Heart left ventricle (tissue), 16 donors: ENCODE data around the gene CLCN4. TPM values are rescaled to one million over a fixed set of nuclear protein-coding genes. Genes with fewer than 3 reads are reported as not detected.

Source experiments
- ATAC-seq, 4 donors: fragments of 200-7000 bp; cut with Tn5 transposase; one replicate each; pipeline ENCODE4 v1.9.1; 2020 to 2022; ENCODE audit warnings: moderate library complexity in 4 of 4, mild to moderate bottlenecking in 3 of 4, moderate number of reproducible peaks in 1 of 4
- DNase-seq, 5 donors: peaks; one replicate each; pipeline ENCODE4 v3.0.0-alpha.2; 2020
- H3K27ac ChIP-seq, 12 donors: fragments of 200-600 bp; sonication (generic) in 4 of 12; one replicate each; pipeline versions ENCODE4 v1.5.0 to v1.8.0; 2016 to 2022; ENCODE audit warnings: mild to moderate bottlenecking in 2 of 12
- H3K27me3 ChIP-seq, 9 donors: fragments of 200-600 bp; sonication (generic) in 2 of 9; one replicate each; pipeline versions ENCODE4 v1.5.1 to v1.8.0; 2016 to 2022; ENCODE audit warnings: mild to moderate bottlenecking in 3 of 9
- H3K36me3 ChIP-seq, 9 donors: fragments of 200-600 bp; sonication (generic) in 2 of 9; one replicate each; pipeline versions ENCODE4 v1.5.0 to v1.8.0; 2018 to 2022; ENCODE audit warnings: mild to moderate bottlenecking in 2 of 9
- H3K4me1 ChIP-seq, 12 donors: fragments of 200-600 bp; sonication (generic) in 4 of 12; one replicate each; pipeline versions ENCODE4 v1.5.0 to v1.8.0; 2016 to 2022; ENCODE audit warnings: mild to moderate bottlenecking in 3 of 12
- H3K4me3 ChIP-seq, 12 donors: fragments of 200-600 bp; sonication (generic) in 4 of 12; one replicate each; pipeline versions ENCODE4 v1.5.0 to v1.8.0; 2017 to 2022; ENCODE audit warnings: mild to moderate bottlenecking in 9 of 12, moderate library complexity in 4 of 12
- H3K9me3 ChIP-seq, 12 donors: fragments of 200-600 bp; sonication (generic) in 4 of 12; one replicate each; pipeline versions ENCODE4 v1.5.0 to v1.8.0; 2016 to 2022; ENCODE audit warnings: mild to moderate bottlenecking in 1 of 12
- CTCF ChIP-seq, 12 donors: fragments of 200-600 bp; sonication (generic) in 4 of 12; IDR thresholded peaks; one replicate each; pipeline versions ENCODE4 v1.5.0 to v1.8.0; 2018 to 2022; ENCODE audit warnings: antibody characterized with exemption in 12 of 12, mild to moderate bottlenecking in 5 of 12
- POLR2A ChIP-seq, 2 donors: fragments of 450-650 bp; IDR thresholded peaks; one replicate each; pipeline ENCODE4 v1.6.1; 2017; ENCODE audit warnings: antibody characterized with exemption in 2 of 2, mild to moderate bottlenecking in 2 of 2, moderate library complexity in 2 of 2
- WGBS, 4 donors: extraction: QIAGEN DNeasy Blood & Tissue Kit in 2 of 4; methylation state at CpG; one replicate each; pipeline versions ENCODE4 v1.1.5 to v1.1.7; 2013 to 2018; 5-methylcytosine and 5-hydroxymethylcytosine counted together
- intact Hi-C, 10 donors: fragments of 100-400 bp; cut with DNase I; formaldehyde crosslinking; loops; one replicate each; pipeline versions ENCODE4 v1.11.1 to v1.14.2; 2022
- long read RNA-seq, 3 donors: library from polyadenylated mRNA; unstranded; transcript quantifications; one replicate each; pipeline ENCODE4 v2.0.0, GENCODE V29; 2020 to 2021
- polyA plus RNA-seq, 2 donors: library from polyadenylated mRNA; stranded (reverse); fragments of 200-250 nt; gene quantifications; one replicate each; pipeline ENCODE4 v1.2.3, GENCODE V29; 2013
- total RNA-seq, 9 donors: library from RNA; depleted of rRNA in 2 of 9; stranded (reverse); fragments of >200 nt in 2 of 9; fragmentation: NEBNext Ultra II Directional in 3 of 9; extraction: Animal tissue kit (Norgen Biotek cat#: 25700) in 3 of 9; gene quantifications; one replicate each; pipeline versions ENCODE4 v1.1.0 to v1.2.4, GENCODE V29; 2016 to 2023
- donor health status: ischemic (EF 13 %, LVEDD 7.1; RV severe dilation, severe dysfunction).
- donor health status: healthy with polysubstance abuse.
- donor health status: DM: no; HTN: yes; CAD: no.
- donor health status: DM: no; HTN: no; CAD: no.
- donor health status: ischemic (EF 25% LVEDD 6.9; RV normal size, moderate dysfunction).
- donor health status: ischemic (EF 25% LVEDD 5.7; RV mildly dilated, moderate dysfunction).
- donor health status: healthy.
- donor health status: DM: yes; HTN: yes; CAD: no.
- donor health status: ischemic (EF 35%, LVEDD 5.7; RV mildly dilated, moderate dysfunction).
- donor health status: nonischemic (EF 11% LVEDD 7.7; RV severe dilation, severe dysfunction).
- donor health status: DM: yes; HTN: yes; CAD: no.
- donor health status: PGD.
- donor health status: ischemic (EF 29% LVEDD 5.4; RV normal size, mild dysfunction).
- donor health status: nonischemic (EF 23%, LVEDD 6.1; RV moderate dilation, normal function).

CLCN4 gene
- total RNA-seq (10 to 100 TPM; 20.3 to 39.0 (median 29.8) TPM), polyA plus RNA-seq (1 to 10 TPM; 6.4 to 8.2 TPM)
- long read RNA-seq, donor 1, full-length matches to known transcripts: 12 of 27 reads
- long read RNA-seq, donor 1, partial matches to known transcripts: 4 of 27 reads
- long read RNA-seq, donor 1, other reads (novel, unspliced or antisense): 11 of 27 reads
- long read RNA-seq, donor 2, full-length matches to known transcripts: 89 of 122 reads
- long read RNA-seq, donor 2, partial matches to known transcripts: 15 of 122 reads
- long read RNA-seq, donor 2, other reads (novel, unspliced or antisense): 18 of 122 reads
- long read RNA-seq, donor 3, full-length matches to known transcripts: 18 of 31 reads
- long read RNA-seq, donor 3, partial matches to known transcripts: 4 of 31 reads
- long read RNA-seq, donor 3, other reads (novel, unspliced or antisense): 9 of 31 reads

GRCh38 chrX:10156199-10157031 lies at the start of gene CLCN4:
CLCN4 (plus strand) TSS chrX:10156975; CDS start chrX:10185033, 28,058 bp downstream.
- Histone ChIP-seq H3K36me3 (no peaks in the 10 kb centered on the region), H3K27ac (peak within 1 kb of the TSS; percentile 53 to 85 (median 68)), H3K4me3 (peak within 1 kb of the TSS in 11 of 12 donors; percentile 16 to 61 (median 45)), H3K27me3 (peaks cover 0 to 67% (median 0%) of the 10 kb centered on the region in 9 donors), H3K4me1 (peaks cover 0 to 21% (median 5%) of the 10 kb centered on the region in 12 donors), H3K9me3 (no peaks in the 10 kb centered on the region)
- peak; percentile 64 to 83 (median 76) for DNase-seq
- ATAC-seq: peak; percentile 85 to 93 (median 88)
- TF ChIP-seq CTCF (IDR thresholded peaks at IDR 0.05) (no peak), POLR2A (IDR thresholded peaks at IDR 0.05) (no peak)
- WGBS, 4 donors: 7 to 25% (median 16%) methylated on average over 26 to 27 of the region's 27 CpGs
- intact Hi-C loops: no loop called here

DNA sequence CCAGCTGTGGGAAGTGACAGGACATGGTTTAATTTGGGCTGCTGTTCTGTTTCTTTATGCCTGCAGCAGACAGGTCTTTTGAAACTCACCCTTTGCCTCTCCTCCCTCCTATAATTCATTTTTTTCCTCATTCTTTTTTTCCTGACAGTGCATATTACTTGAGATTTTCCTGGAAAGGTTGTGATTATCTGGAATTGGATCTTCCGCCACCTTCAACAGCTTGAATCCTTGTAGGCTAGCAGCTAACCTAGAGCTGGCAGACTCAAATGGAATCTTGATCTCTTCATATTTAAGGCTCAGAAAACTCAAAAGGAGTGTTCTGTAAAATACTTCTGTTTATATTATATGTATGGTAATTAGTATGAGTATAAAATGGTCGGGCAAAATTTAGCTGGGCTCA lies 49.3 kb upstream of the CLCN4 start:
- Histone ChIP-seq H3K9me3 (no peaks in the 10 kb centered on the region), H3K4me3 (no peak overlapping the region), H3K27ac (peak overlapping the region in 2 of 12 donors; percentile 12 to 24), H3K27me3 (no peaks in the 10 kb centered on the region), H3K4me1 (peaks cover 0 to 71% (median 33%) of the 10 kb centered on the region in 12 donors), H3K36me3 (peaks cover 0 to 6% (median 0%) of the 10 kb centered on the region in 9 donors)
- intact Hi-C loops: loop anchor here in 1 of 10 donors (5.0 kb wide), 1 partner anchor 95 kb away; no protein-coding TSS in a partner anchor
- 71 to 82% (median 80%) methylated on average over 2 of the region's 2 CpGs for WGBS, 4 donors
- no peak for TF ChIP-seq CTCF (IDR thresholded peaks at IDR 0.05)
- no peak for TF ChIP-seq POLR2A (IDR thresholded peaks at IDR 0.05)
- DNase-seq: no peak
- ATAC-seq: no peak

DNA sequence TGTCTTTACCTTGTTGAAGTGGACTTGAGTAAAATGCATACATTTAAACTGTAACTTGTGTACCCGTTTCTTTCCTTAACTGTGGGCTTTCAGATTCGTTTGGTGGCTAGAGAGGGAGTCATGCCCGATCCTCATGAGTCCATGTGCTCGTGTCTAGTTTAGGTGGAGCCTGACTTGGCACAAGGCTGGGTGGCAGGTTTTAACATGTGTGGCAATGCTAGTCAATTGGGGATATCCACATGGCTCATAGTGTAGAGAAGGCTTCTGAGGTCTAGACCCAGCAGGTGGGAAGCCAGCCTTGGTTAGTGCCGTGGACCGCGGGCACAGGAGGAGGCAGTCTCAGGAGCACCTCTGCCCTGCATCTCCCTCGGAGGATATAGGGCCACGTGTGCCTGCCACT lies 48.5 kb upstream of the CLCN4 start:
- H3K9me3 ChIP-seq: no peaks in the 10 kb centered on the region
- peaks cover 0 to 6% (median 0%) of the 10 kb centered on the region in 9 donors for H3K36me3 ChIP-seq
- peak overlapping the region in 1 of 12 donors; percentile 54 for H3K27ac ChIP-seq
- DNase-seq (no peak), ATAC-seq (no peak)
- intact Hi-C loops: loop anchor here in 1 of 10 donors (5.0 kb wide), 1 partner anchor 96 kb away; no protein-coding TSS in a partner anchor
- no peaks in the 10 kb centered on the region for H3K27me3 ChIP-seq
- H3K4me3 ChIP-seq: no peak overlapping the region
- H3K4me1 ChIP-seq: peaks cover 0 to 77% (median 33%) of the 10 kb centered on the region in 12 donors
- WGBS, 4 donors: 76 to 85% (median 79%) methylated on average over 9 of the region's 9 CpGs
- TF ChIP-seq POLR2A (IDR thresholded peaks at IDR 0.05) (no peak), CTCF (IDR thresholded peaks at IDR 0.05) (no peak)
